IMR-90 (cell line): ENCODE data around the gene NCOA7. TPM values are rescaled to one million over a fixed set of nuclear protein-coding genes. Genes with fewer than 3 reads are reported as not detected.
A peak's percentile ranks its signal among the peaks of the same experiment; 100 is the strongest.

Experiments
- ATAC-seq: fragments of 200-7000 bp; cut with Tn5 transposase; 2 replicates; pipeline ENCODE4 v1.9.1; 2020; ENCODE audit warnings: low read depth, mild to moderate bottlenecking, moderate library complexity
- BruUV-seq: library from RNA; stranded (reverse); fragments of 400-500 nt; replicated peaks from 2 replicates; lab custom pipeline; 2021; lab: Mats Ljungman, UMichigan
- CTCF ChIA-PET: fragments of 300-600 bp; formaldehyde crosslinking; extraction: SDS; loops from one replicate; lab custom pipeline; 2021; ENCODE audit warnings: antibody characterized with exemption; lab: Yijun Ruan, JAX
- POLR2A ChIA-PET: fragments of 300-600 bp; sonication (Branson Sonifier 250); formaldehyde crosslinking; loops from one replicate; lab custom pipeline; 2022; ENCODE audit warnings: antibody characterized with exemption; ENCODE audit not compliant: unreplicated experiment; lab: Charles Lee
- DNase-seq: peaks from one replicate; pipeline ENCODE4 v3.0.0; 2013
- H2AFZ ChIP-seq: replicated peaks from 2 replicates; pipeline ENCODE3; 2013; ENCODE audit warnings: low read length, mild to moderate bottlenecking; ENCODE audit not compliant: poor library complexity
- H2AK5ac ChIP-seq: 2 replicates; pipeline ENCODE4 v1.6.1; 2013; ENCODE audit warnings: low read depth, low read length, inconsistent platforms
- H2AK9ac ChIP-seq: replicated peaks from 2 replicates; pipeline ENCODE3; 2013; ENCODE audit warnings: mild to moderate bottlenecking, low read depth, low read length, moderate library complexity; ENCODE audit not compliant: poor library complexity
- H2BK120ac ChIP-seq: 2 replicates; pipeline ENCODE4 v1.6.1; 2013; ENCODE audit warnings: low read depth, low read length, inconsistent platforms
- H2BK15ac ChIP-seq: 3 replicates; pipeline ENCODE4 v1.6.1; 2013; ENCODE audit warnings: low read depth, low read length, inconsistent platforms
- H2BK20ac ChIP-seq: 2 replicates; pipeline ENCODE4 v1.6.1; 2013; ENCODE audit warnings: low read depth, mild to moderate bottlenecking, inconsistent platforms, low read length, moderate library complexity
- H2BK5ac ChIP-seq: 2 replicates; pipeline ENCODE4 v1.6.1; 2013; ENCODE audit warnings: mild to moderate bottlenecking, low read depth, low read length, inconsistent platforms; ENCODE audit not compliant: poor library complexity, severe bottlenecking
- H3K14ac ChIP-seq: replicated peaks from 2 replicates; pipeline ENCODE4 v1.6.1; 2013; ENCODE audit warnings: low read depth, low read length, inconsistent platforms
- H3K18ac ChIP-seq: 2 replicates; pipeline ENCODE4 v1.6.1; 2013; ENCODE audit warnings: low read depth, low read length, control low read depth
- H3K23ac ChIP-seq: 2 replicates; pipeline ENCODE4 v1.6.1; 2013; ENCODE audit warnings: low read depth, low read length, inconsistent platforms
- H3K27ac ChIP-seq: 2 replicates; pipeline ENCODE4 v1.5.1; 2013; ENCODE audit warnings: mild to moderate bottlenecking, control low read depth, low read length; ENCODE audit not compliant: insufficient read depth
- H3K27me3 ChIP-seq: 2 replicates; pipeline ENCODE4 v1.6.1; 2013; ENCODE audit warnings: low read length; ENCODE audit not compliant: control insufficient read depth, insufficient read depth
- H3K36me3 ChIP-seq: 2 replicates; pipeline ENCODE4 v1.6.1; 2013; ENCODE audit warnings: low read length, mixed read lengths; ENCODE audit not compliant: control insufficient read depth, insufficient read depth
- H3K4ac ChIP-seq: 2 replicates; pipeline ENCODE4 v1.6.1; 2013; ENCODE audit warnings: low read depth, low read length, inconsistent platforms
- H3K4me1 ChIP-seq: 2 replicates; pipeline ENCODE4 v1.6.1; 2013; ENCODE audit warnings: low read length, mixed read lengths; ENCODE audit not compliant: control insufficient read depth, insufficient read depth
- H3K4me2 ChIP-seq: 2 replicates; pipeline ENCODE4 v1.6.1; 2013; ENCODE audit warnings: low read depth, mild to moderate bottlenecking, control low read depth, low read length, moderate library complexity
- H3K4me3 ChIP-seq: 2 replicates; pipeline ENCODE4 v1.5.1; 2013; ENCODE audit warnings: low read depth, mild to moderate bottlenecking, control low read depth, low read length, moderate library complexity; ENCODE audit not compliant: insufficient read depth
- H3K56ac ChIP-seq: 2 replicates; pipeline ENCODE4 v1.6.1; 2013; ENCODE audit warnings: low read length, inconsistent platforms; ENCODE audit not compliant: insufficient read depth; ENCODE audit errors: extremely low read depth
- H3K79me1 ChIP-seq, 2 experiments: 2 replicates each; pipeline ENCODE4 v1.6.1; 2013; ENCODE audit warnings: low read length in 2 of 2, inconsistent platforms in 1 of 2, low read depth in 1 of 2
- H3K9ac ChIP-seq: 2 replicates; pipeline ENCODE4 v1.6.1; 2013; ENCODE audit warnings: low read depth, low read length, control low read depth
- H3K9me1 ChIP-seq: 2 replicates; pipeline ENCODE4 v1.6.1; 2013; ENCODE audit warnings: low read length, inconsistent platforms; ENCODE audit not compliant: insufficient read depth
- H3K9me3 ChIP-seq: 2 replicates; pipeline ENCODE4 v1.6.1; 2013; ENCODE audit warnings: low read length; ENCODE audit not compliant: control insufficient read depth, insufficient read depth
- H4K20me1 ChIP-seq: 2 replicates; pipeline ENCODE4 v1.6.1; 2013; ENCODE audit warnings: low read length, inconsistent platforms; ENCODE audit not compliant: insufficient read depth
- H4K5ac ChIP-seq: 2 replicates; pipeline ENCODE4 v1.6.1; 2013; ENCODE audit warnings: mild to moderate bottlenecking, low read depth, low read length, control low read depth
- H4K8ac ChIP-seq, 2 experiments: 2 replicates each; pipeline ENCODE4 v1.6.1; 2013; ENCODE audit warnings: low read depth in 2 of 2, low read length in 2 of 2, control low read depth in 1 of 2, inconsistent platforms in 1 of 2
- H4K91ac ChIP-seq: 2 replicates; pipeline ENCODE4 v1.6.1; 2013; ENCODE audit warnings: low read depth, low read length, inconsistent platforms; ENCODE audit not compliant: insufficient read depth
- BHLHE40 ChIP-seq: fragments of 150-350 bp; IDR thresholded peaks from 2 replicates; pipeline ENCODE4 v1.6.1; 2016; ENCODE audit warnings: mild to moderate bottlenecking, low read depth, low read length
- CEBPB ChIP-seq: IDR thresholded peaks from 2 replicates; pipeline ENCODE4 v1.6.1; 2012; ENCODE audit warnings: low read depth, low read length, improper control_type of control experiment
- CTCF ChIP-seq: conservative IDR thresholded peaks from 2 replicates; pipeline ENCODE4 v1.5.1; 2012; ENCODE audit warnings: mild to moderate bottlenecking, low read depth, low read length, improper control_type of control experiment
- FOS ChIP-seq: fragments of 150-350 bp; IDR thresholded peaks from 2 replicates; pipeline ENCODE4 v1.6.1; 2016; ENCODE audit warnings: low read depth, low read length
- MAFK ChIP-seq: IDR thresholded peaks from 2 replicates; pipeline ENCODE4 v1.6.1; 2012; ENCODE audit warnings: low read depth, low read length, improper control_type of control experiment
- MAZ ChIP-seq: IDR thresholded peaks from 2 replicates; pipeline ENCODE4 v1.6.1; 2012; ENCODE audit warnings: low read depth, mild to moderate bottlenecking, low read length, improper control_type of control experiment, moderate library complexity, borderline replicate concordance
- MXI1 ChIP-seq: IDR thresholded peaks from 2 replicates; pipeline ENCODE4 v1.6.1; 2012; ENCODE audit warnings: low read depth, mild to moderate bottlenecking, low read length, moderate library complexity, borderline replicate concordance
- NFE2L2 ChIP-seq: fragments of 150-350 bp; IDR thresholded peaks from 2 replicates; pipeline ENCODE4 v1.6.1; 2016; ENCODE audit warnings: low read depth, mild to moderate bottlenecking, low read length
- POLR2A ChIP-seq: IDR thresholded peaks from 2 replicates; pipeline ENCODE4 v1.6.1; 2012; ENCODE audit warnings: mild to moderate bottlenecking, low read depth, low read length
- RAD21 ChIP-seq: IDR thresholded peaks from 2 replicates; pipeline ENCODE4 v1.6.1; 2012; ENCODE audit warnings: low read length, improper control_type of control experiment
- RCOR1 ChIP-seq: IDR thresholded peaks from 2 replicates; pipeline ENCODE4 v1.6.1; 2012; ENCODE audit warnings: mild to moderate bottlenecking, low read length, improper control_type of control experiment; ENCODE audit not compliant: insufficient replicate concordance
- RFX5 ChIP-seq: IDR thresholded peaks from 2 replicates; pipeline ENCODE4 v1.8.0; 2012; ENCODE audit warnings: low read depth, mild to moderate bottlenecking, low read length, moderate library complexity
- SMC3 ChIP-seq: fragments of 150-350 bp; IDR thresholded peaks from 2 replicates; pipeline ENCODE4 v1.6.1; 2016; ENCODE audit warnings: low read depth, mild to moderate bottlenecking, antibody characterized with exemption, low read length, moderate library complexity
- USF2 ChIP-seq: fragments of 150-350 bp; IDR thresholded peaks from 2 replicates; pipeline ENCODE4 v1.6.1; 2017; ENCODE audit warnings: mild to moderate bottlenecking, antibody characterized with exemption, low read length, low read depth
- WGBS, 2 experiments: methylation state at CpG; one replicate each; pipeline versions ENCODE4 v1.1.5 to v1.1.7; 2013; ENCODE audit warnings: missing lambda C conversion rate in 2 of 2; ENCODE audit not compliant: insufficient read length in 1 of 2; ENCODE audit errors: extremely low coverage in 2 of 2; 5-methylcytosine and 5-hydroxymethylcytosine counted together
- dilution Hi-C: fragments of 300-500 bp; cut with HindIII; formaldehyde crosslinking; loops from one replicate; pipeline ENCODE4 v1.14.3; 2018; ENCODE audit warnings: low sequenced_read_pairs; ENCODE audit not compliant: unreplicated experiment
- in situ Hi-C: fragments of 300-500 bp; cut with MboI; formaldehyde crosslinking; loops from 3 replicates; pipeline ENCODE4 v1.14.3; 2019; ENCODE audit warnings: low sequenced_read_pairs, inconsistent platforms, mixed read lengths
- intact Hi-C: fragments of 100-400 bp; cut with micrococcal nuclease; formaldehyde crosslinking; loops from 2 replicates; pipeline ENCODE4 v1.10.0; 2022
- polyA plus RNA-seq, 3 experiments: library from polyadenylated mRNA; depleted of rRNA; stranded (reverse); fragments of >200 nt; gene quantifications; 2 replicates each; pipeline ENCODE4 v1.2.3, GENCODE V29; 2012; ENCODE audit warnings: low replicate concordance in 1 of 3
- total RNA-seq: library from RNA; depleted of rRNA; stranded (reverse); fragments of >200 nt; gene quantifications from 2 replicates; pipeline ENCODE4 v1.2.3, GENCODE V29; 2012

NCOA7 gene
- total and polyA plus RNA-seq, 2 of the 4 experiments (the other 2 are of a cell fraction), result 12.6 to 12.9 TPM

- Histone ChIP-seq H2BK120ac (0 out of 2 replicates have a peak overlapping the region, but pooled peaks have one; percentile 52), H3K27me3 (no peaks in the 10 kb centered on the region), H3K14ac (0 out of 2 replicates have a peak overlapping the region, but pooled peaks have one; percentile 50), H3K9me1 (peaks cover 6% of the 10 kb centered on the region), H2AK9ac (no peak overlapping the region), H3K56ac (no peak overlapping the region), H3K36me3 (no peaks in the 10 kb centered on the region; the same call in 1 of the 2 replicates), H3K9me3 (no peaks in the 10 kb centered on the region), H2AFZ (no peak overlapping the region), H3K23ac (peak overlapping the region; percentile 52; the same call in 1 of the 2 replicates), H3K4ac (0 out of 2 replicates have a peak overlapping the region, but pooled peaks have one; percentile 46), H3K18ac (no peak overlapping the region; the same call in 1 of the 2 replicates), H4K20me1 (no peaks in the 10 kb centered on the region; the same call in 1 of the 2 replicates), H3K79me1 (peaks cover 14 to 21% of the 10 kb centered on the region in 2 experiments; a peak in 3 of 4 replicates), H4K91ac (no peak overlapping the region), H4K8ac (peak overlapping the region in 1 of 2 experiments; percentile 32; a peak in 1 of 4 replicates), H3K27ac (peak overlapping the region; percentile 70; the same call in 1 of the 2 replicates), H2BK20ac (no peak overlapping the region), H2BK5ac (peak overlapping the region; percentile 0), H3K4me2 (peak overlapping the region; percentile 56), H3K4me1 (peaks cover 28% of the 10 kb centered on the region), H3K9ac (no peak overlapping the region), H2BK15ac (no peak overlapping the region; the same call in 2 of the 3 replicates), H4K5ac (no peak overlapping the region), H3K4me3 (no peak overlapping the region), H2AK5ac (no peak overlapping the region)
- BruUV-seq, result no TSS peak
- CTCF ChIA-PET, result interaction anchor here (0.7 kb wide), 1 partner anchor 19 kb away, joined by 3 read pairs; no protein-coding TSS in a partner anchor
- intact Hi-C loops (no loop called here), dilution Hi-C loops (no loop called here), in situ Hi-C loops (no loop called here)
- no CpG with 5 or more reads among the region's 5 CpGs for WGBS, 2 experiments
- DNase-seq, result no peak
- POLR2A ChIA-PET, result interaction anchor here (0.6 kb wide), 1 partner anchor 171 kb away, joined by 5 read pairs; the partner anchor contains the start of gene TRMT11
- no peak for ATAC-seq
- no peak for TF ChIP-seq POLR2A
- no peak for TF ChIP-seq CEBPB
- TF ChIP-seq NFE2L2, result no peak
- no peak for TF ChIP-seq RAD21
- TF ChIP-seq RCOR1, result no peak
- no peak for TF ChIP-seq FOS
- no peak for TF ChIP-seq BHLHE40
- TF ChIP-seq CTCF, result no peak
- TF ChIP-seq RFX5, result no peak
- no peak for TF ChIP-seq USF2
- no peak for TF ChIP-seq MAZ
- TF ChIP-seq MXI1, result no peak
- no peak for TF ChIP-seq MAFK
- TF ChIP-seq SMC3, result no peak
These were observed 24.5 kb downstream of the NCOA7 start for GRCh38 chr6:125815080-125815910.
